Measurements from ENCODE around the gene TMSB10.
A peak's percentile ranks its signal among the peaks of the same experiment; 100 is the strongest.

TMSB10 gene

DNA sequence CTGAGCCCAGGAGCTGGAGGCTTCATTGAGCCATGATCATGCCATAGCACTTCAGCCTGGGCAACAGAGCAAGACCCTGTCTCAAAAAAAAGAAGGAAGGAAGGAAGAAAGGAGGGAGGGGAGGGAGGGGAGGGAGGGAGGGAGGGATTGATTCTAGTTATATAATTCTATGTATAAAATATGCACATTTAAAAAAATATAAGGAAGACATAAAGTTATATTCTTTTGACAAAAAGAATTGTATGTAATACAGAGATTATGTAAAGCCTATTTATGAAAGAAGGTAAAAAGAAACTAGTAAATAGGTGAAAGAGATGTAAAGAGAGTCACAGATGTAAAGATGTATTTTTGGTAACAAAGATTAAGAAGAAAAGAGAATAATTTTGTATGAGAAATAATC lies 17.6 kb downstream of the TMSB10 start:
- no peak overlapping the region for H2BK120ac ChIP-seq (ENCODE audit: insufficient read depth, low read length, poor library complexity)
- no peaks in the 10 kb centered on the region for H3K27me3 ChIP-seq (ENCODE audit: insufficient read depth, low read length)
- peaks cover 7% of the 10 kb centered on the region in 2 experiments for H3K4me1 ChIP-seq (ENCODE audit: control insufficient read depth in 1 of 2, insufficient read depth in 2 of 2, low read length in 2 of 2)
- H3K14ac ChIP-seq (ENCODE audit: low read length), result no peak overlapping the region
- H3K27ac ChIP-seq (ENCODE audit: low read depth, low read length), result no peak overlapping the region
- H3K4me3 ChIP-seq (ENCODE audit: low read depth, low read length), result no peak overlapping the region
- no peak overlapping the region for H3K4ac ChIP-seq (ENCODE audit: low read depth, low read length)
- no peak overlapping the region for H2BK5ac ChIP-seq (ENCODE audit: low read depth, low read length, poor library complexity)
- no peaks in the 10 kb centered on the region for H3K9me3 ChIP-seq (ENCODE audit: insufficient read depth, low read depth, low read length)
- no peak overlapping the region for H4K8ac ChIP-seq (ENCODE audit: low read depth, low read length)
- H3K79me1 ChIP-seq (ENCODE audit: low read length), result peaks cover 5% of the 10 kb centered on the region
- no peak overlapping the region for H3K23ac ChIP-seq (ENCODE audit: low read length)
- H3K36me3 ChIP-seq (ENCODE audit: control insufficient read depth in 1 of 2, insufficient read depth in 2 of 2, low read length in 2 of 2), result no peaks in the 10 kb centered on the region
- H3K4me2 ChIP-seq (ENCODE audit: low read length), result no peak overlapping the region
- H2BK12ac ChIP-seq (ENCODE audit: low read length), result no peak overlapping the region
- H2AK5ac ChIP-seq (ENCODE audit: low read length), result no peak overlapping the region
- H4K12ac ChIP-seq (ENCODE audit: low read depth, low read length), result no peak overlapping the region
- no peak overlapping the region for H2AFZ ChIP-seq (ENCODE audit: insufficient read depth, low read length, poor library complexity)
- H3K18ac ChIP-seq (ENCODE audit: low read length), result no peak overlapping the region
- no peak overlapping the region for H3K9ac ChIP-seq (ENCODE audit: low read length)
- no peaks in the 10 kb centered on the region for H3K79me2 ChIP-seq (ENCODE audit: control insufficient read depth, insufficient read depth, low read length, poor library complexity)
- H4K91ac ChIP-seq (ENCODE audit: low read depth, low read length), result no peak overlapping the region
- no peak for DNase-seq

DNA sequence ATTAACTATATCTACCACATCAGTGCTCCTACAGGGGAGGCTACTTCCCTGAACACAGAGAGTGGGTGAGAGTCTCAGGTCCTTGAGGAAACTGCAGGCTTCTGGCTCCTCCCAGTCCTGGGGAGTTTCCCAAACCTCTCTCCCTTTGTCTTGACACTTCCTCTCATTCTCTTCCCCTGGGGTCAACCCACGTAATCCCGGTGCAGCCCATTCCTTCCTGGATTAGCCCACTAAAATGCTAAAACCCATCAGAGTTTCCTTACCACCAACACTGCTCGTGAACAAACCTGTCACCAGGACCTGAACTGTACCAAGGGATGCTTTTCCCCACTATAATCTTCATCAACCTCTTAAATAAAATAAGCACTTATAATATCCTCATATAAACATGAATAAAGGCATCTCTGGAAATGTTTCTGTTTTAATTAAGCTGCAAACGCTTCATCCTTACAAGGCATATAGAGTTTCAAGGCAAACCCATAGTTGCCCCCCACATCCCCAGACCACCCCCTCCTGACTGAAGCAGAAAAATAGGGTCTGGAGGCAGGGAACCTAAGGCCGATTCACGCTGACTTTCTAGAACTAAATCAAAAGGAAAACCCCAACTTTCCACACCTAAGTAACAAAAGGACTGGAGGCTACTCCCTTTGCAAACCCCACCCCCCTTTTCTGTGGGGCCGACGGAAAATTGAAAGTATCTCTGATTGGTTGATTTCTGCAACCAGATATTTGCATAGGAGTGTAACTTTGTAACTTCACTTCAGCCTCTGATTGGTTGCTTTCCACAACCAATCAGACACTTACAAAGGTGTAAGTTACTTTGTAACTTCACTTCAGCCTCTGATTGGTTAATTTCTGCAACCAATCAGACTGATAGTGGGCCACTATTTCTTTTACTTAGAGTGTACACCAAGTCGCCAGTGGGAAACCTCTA lies 19.0 kb downstream of the TMSB10 start:
- no CpG with 5 or more reads among the region's 9 CpGs for WGBS (ENCODE audit: extremely low coverage, insufficient coverage, insufficient read length)
- Histone ChIP-seq H3K14ac (ENCODE audit: low read length) (no peak overlapping the region), H3K79me1 (ENCODE audit: low read length) (peaks cover 4% of the 10 kb centered on the region), H2AFZ (ENCODE audit: insufficient read depth, low read length, poor library complexity) (no peak overlapping the region), H3K23ac (ENCODE audit: low read length) (no peak overlapping the region), H3K4me3 (ENCODE audit: low read depth, low read length) (no peak overlapping the region), H3K4me1 (ENCODE audit: control insufficient read depth in 1 of 2, insufficient read depth in 2 of 2, low read length in 2 of 2) (peaks cover 4 to 7% of the 10 kb centered on the region in 2 experiments), H4K12ac (ENCODE audit: low read depth, low read length) (no peak overlapping the region), H3K27me3 (ENCODE audit: insufficient read depth, low read length) (no peaks in the 10 kb centered on the region), H3K4ac (ENCODE audit: low read depth, low read length) (no peak overlapping the region), H2AK5ac (ENCODE audit: low read length) (no peak overlapping the region), H3K18ac (ENCODE audit: low read length) (no peak overlapping the region), H2BK120ac (ENCODE audit: insufficient read depth, low read length, poor library complexity) (no peak overlapping the region), H3K27ac (ENCODE audit: low read depth, low read length) (no peak overlapping the region), H3K4me2 (ENCODE audit: low read length) (no peak overlapping the region), H4K91ac (ENCODE audit: low read depth, low read length) (no peak overlapping the region), H2BK5ac (ENCODE audit: low read depth, low read length, poor library complexity) (no peak overlapping the region), H3K9ac (ENCODE audit: low read length) (no peak overlapping the region), H3K9me3 (ENCODE audit: insufficient read depth, low read depth, low read length) (no peaks in the 10 kb centered on the region), H4K8ac (ENCODE audit: low read depth, low read length) (no peak overlapping the region), H3K79me2 (ENCODE audit: control insufficient read depth, insufficient read depth, low read length, poor library complexity) (no peaks in the 10 kb centered on the region), H2BK12ac (ENCODE audit: low read length) (no peak overlapping the region), H3K36me3 (ENCODE audit: control insufficient read depth in 1 of 2, insufficient read depth in 2 of 2, low read length in 2 of 2) (no peaks in the 10 kb centered on the region)
- DNase-seq, result no peak

DNA sequence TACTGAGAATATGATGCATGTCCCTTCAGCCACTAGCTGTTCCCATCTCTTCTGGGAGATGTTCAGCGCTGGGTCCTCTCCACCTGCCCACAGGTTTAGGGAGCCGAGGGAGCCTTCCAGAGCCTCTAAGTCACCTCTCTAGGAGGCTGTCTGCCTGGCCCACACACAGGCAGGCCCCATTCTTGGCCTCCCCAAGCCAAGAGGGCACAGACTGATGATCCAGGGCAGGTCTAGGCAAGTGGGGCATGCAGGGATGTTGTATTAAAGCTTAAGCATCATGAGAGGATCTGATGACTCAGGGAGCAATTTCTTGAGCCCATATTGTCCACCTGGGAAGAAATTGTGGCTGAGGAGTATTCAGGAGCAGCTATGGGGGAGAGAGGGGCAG lies 19.9 kb downstream of the TMSB10 start:
- Histone ChIP-seq H2AFZ (ENCODE audit: insufficient read depth, low read length, poor library complexity) (no peak overlapping the region), H3K27me3 (ENCODE audit: insufficient read depth, low read length) (no peaks in the 10 kb centered on the region), H3K4ac (ENCODE audit: low read depth, low read length) (no peak overlapping the region), H4K8ac (ENCODE audit: low read depth, low read length) (peak overlapping the region; percentile 26), H2BK120ac (ENCODE audit: insufficient read depth, low read length, poor library complexity) (no peak overlapping the region), H3K9ac (ENCODE audit: low read length) (no peak overlapping the region), H3K4me3 (ENCODE audit: low read depth, low read length) (no peak overlapping the region), H3K9me3 (ENCODE audit: insufficient read depth, low read depth, low read length) (no peaks in the 10 kb centered on the region), H3K36me3 (ENCODE audit: control insufficient read depth in 1 of 2, insufficient read depth in 2 of 2, low read length in 2 of 2) (no peaks in the 10 kb centered on the region), H4K12ac (ENCODE audit: low read depth, low read length) (no peak overlapping the region), H4K91ac (ENCODE audit: low read depth, low read length) (no peak overlapping the region), H3K4me2 (ENCODE audit: low read length) (no peak overlapping the region), H2BK12ac (ENCODE audit: low read length) (peak overlapping the region; percentile 38), H3K18ac (ENCODE audit: low read length) (no peak overlapping the region), H3K79me1 (ENCODE audit: low read length) (peaks cover under 1% of the 10 kb centered on the region), H3K14ac (ENCODE audit: low read length) (no peak overlapping the region), H3K23ac (ENCODE audit: low read length) (no peak overlapping the region), H3K27ac (ENCODE audit: low read depth, low read length) (no peak overlapping the region), H2AK5ac (ENCODE audit: low read length) (peak overlapping the region; percentile 32), H3K79me2 (ENCODE audit: control insufficient read depth, insufficient read depth, low read length, poor library complexity) (no peaks in the 10 kb centered on the region), H2BK5ac (ENCODE audit: low read depth, low read length, poor library complexity) (no peak overlapping the region), H3K4me1 (ENCODE audit: control insufficient read depth in 1 of 2, insufficient read depth in 2 of 2, low read length in 2 of 2) (peaks cover 4 to 5% of the 10 kb centered on the region in 2 experiments)
- no CpG with 5 or more reads among the region's 2 CpGs for whole genome bisulfite sequencing (ENCODE audit: extremely low coverage, insufficient coverage, insufficient read length)
- DNase-seq, result no peak

GRCh38 chr2:84925724-84926376 lies 20.4 kb downstream of the TMSB10 start:
- H3K23ac ChIP-seq (ENCODE audit: low read length), result no peak overlapping the region
- no peak overlapping the region for H2BK12ac ChIP-seq (ENCODE audit: low read length)
- peak overlapping the region; percentile 67 for H3K4me2 ChIP-seq (ENCODE audit: low read length)
- H2BK120ac ChIP-seq (ENCODE audit: insufficient read depth, low read length, poor library complexity), result no peak overlapping the region
- no peaks in the 10 kb centered on the region for H3K79me2 ChIP-seq (ENCODE audit: control insufficient read depth, insufficient read depth, low read length, poor library complexity)
- H2AFZ ChIP-seq (ENCODE audit: insufficient read depth, low read length, poor library complexity), result no peak overlapping the region
- no peaks in the 10 kb centered on the region for H3K9me3 ChIP-seq (ENCODE audit: insufficient read depth, low read depth, low read length)
- no peak overlapping the region for H3K9ac ChIP-seq (ENCODE audit: low read length)
- no peak overlapping the region for H2AK5ac ChIP-seq (ENCODE audit: low read length)
- H4K12ac ChIP-seq (ENCODE audit: low read depth, low read length), result no peak overlapping the region
- peaks cover 3 to 4% of the 10 kb centered on the region in 2 experiments for H3K4me1 ChIP-seq (ENCODE audit: control insufficient read depth in 1 of 2, insufficient read depth in 2 of 2, low read length in 2 of 2)
- no peak overlapping the region for H4K91ac ChIP-seq (ENCODE audit: low read depth, low read length)
- H3K79me1 ChIP-seq (ENCODE audit: low read length), result no peaks in the 10 kb centered on the region
- H4K8ac ChIP-seq (ENCODE audit: low read depth, low read length), result no peak overlapping the region
- no peak overlapping the region for H2BK5ac ChIP-seq (ENCODE audit: low read depth, low read length, poor library complexity)
- H3K4ac ChIP-seq (ENCODE audit: low read depth, low read length), result no peak overlapping the region
- H3K18ac ChIP-seq (ENCODE audit: low read length), result no peak overlapping the region
- peak; percentile 98 to 100 for DNase-seq
- H3K36me3 ChIP-seq (ENCODE audit: control insufficient read depth in 1 of 2, insufficient read depth in 2 of 2, low read length in 2 of 2), result no peaks in the 10 kb centered on the region
- H3K27ac ChIP-seq (ENCODE audit: low read depth, low read length), result no peak overlapping the region
- no peak overlapping the region for H3K4me3 ChIP-seq (ENCODE audit: low read depth, low read length)
- H3K27me3 ChIP-seq (ENCODE audit: insufficient read depth, low read length), result no peaks in the 10 kb centered on the region
- WGBS (ENCODE audit: extremely low coverage, insufficient coverage, insufficient read length), result no CpG with 5 or more reads among the region's 34 CpGs
- no peak overlapping the region for H3K14ac ChIP-seq (ENCODE audit: low read length)
